Ascending aorta (tissue), 2 donors: ENCODE measurements around the gene GP2. TPM values are rescaled to one million over a fixed set of nuclear protein-coding genes. Genes with fewer than 3 reads are reported as not detected.
A peak's percentile ranks its signal among the peaks of the same experiment; 100 is the strongest.

Experiments
- DNase-seq, 2 donors: peaks; one replicate each; pipeline ENCODE4 v3.0.0-alpha.2; 2019; ENCODE audit warnings: low spot score in 2 of 2
- H3K27ac ChIP-seq, 2 donors: fragments of 200-600 bp; sonication (generic); one replicate each; pipeline ENCODE4 v1.5.1; 2016 to 2017; ENCODE audit warnings: mild to moderate bottlenecking in 1 of 2
- H3K27me3 ChIP-seq: fragments of 200-600 bp; sonication (generic); one replicate; pipeline ENCODE4 v1.5.1; 2017
- H3K36me3 ChIP-seq, 2 donors: fragments of 200-600 bp; sonication (generic); one replicate each; pipeline ENCODE4 v1.5.1; 2016
- H3K4me1 ChIP-seq, 2 donors: fragments of 200-600 bp; sonication (generic); one replicate each; pipeline ENCODE4 v1.5.1; 2016 to 2017; ENCODE audit warnings: mild to moderate bottlenecking in 1 of 2
- H3K4me3 ChIP-seq, 2 donors: fragments of 200-600 bp; sonication (generic); one replicate each; pipeline ENCODE4 v1.5.1; 2016 to 2017; ENCODE audit warnings: mild to moderate bottlenecking in 1 of 2
- H3K9me3 ChIP-seq, 2 donors: fragments of 200-600 bp; sonication (generic); one replicate each; pipeline ENCODE4 v1.5.1; 2016
- intact Hi-C: fragments of 100-400 bp; cut with DNase I; formaldehyde crosslinking; loops from one replicate; pipeline ENCODE4 v1.15.1; 2023
- total RNA-seq: library from RNA; depleted of rRNA; stranded (reverse); fragments of >200 nt; gene quantifications from one replicate; pipeline ENCODE4 v1.1.0, GENCODE V29; 2016
- TF ChIP-seq, protein P1 (sequence below), 3 experiments: fragments of 200-600 bp in 2 of 3; fragments of 450-650 bp in 1 of 3; sonication (generic) in 2 of 3; IDR thresholded peaks; one replicate each; pipeline ENCODE4 v1.5.1; 2016 to 2019; ENCODE audit warnings: antibody characterized with exemption in 3 of 3, mild to moderate bottlenecking in 1 of 3, moderate library complexity in 1 of 3

The GP2 gene
- total RNA-seq, 1 donor from 2014 or later, result 0.11 TPM

DNA sequence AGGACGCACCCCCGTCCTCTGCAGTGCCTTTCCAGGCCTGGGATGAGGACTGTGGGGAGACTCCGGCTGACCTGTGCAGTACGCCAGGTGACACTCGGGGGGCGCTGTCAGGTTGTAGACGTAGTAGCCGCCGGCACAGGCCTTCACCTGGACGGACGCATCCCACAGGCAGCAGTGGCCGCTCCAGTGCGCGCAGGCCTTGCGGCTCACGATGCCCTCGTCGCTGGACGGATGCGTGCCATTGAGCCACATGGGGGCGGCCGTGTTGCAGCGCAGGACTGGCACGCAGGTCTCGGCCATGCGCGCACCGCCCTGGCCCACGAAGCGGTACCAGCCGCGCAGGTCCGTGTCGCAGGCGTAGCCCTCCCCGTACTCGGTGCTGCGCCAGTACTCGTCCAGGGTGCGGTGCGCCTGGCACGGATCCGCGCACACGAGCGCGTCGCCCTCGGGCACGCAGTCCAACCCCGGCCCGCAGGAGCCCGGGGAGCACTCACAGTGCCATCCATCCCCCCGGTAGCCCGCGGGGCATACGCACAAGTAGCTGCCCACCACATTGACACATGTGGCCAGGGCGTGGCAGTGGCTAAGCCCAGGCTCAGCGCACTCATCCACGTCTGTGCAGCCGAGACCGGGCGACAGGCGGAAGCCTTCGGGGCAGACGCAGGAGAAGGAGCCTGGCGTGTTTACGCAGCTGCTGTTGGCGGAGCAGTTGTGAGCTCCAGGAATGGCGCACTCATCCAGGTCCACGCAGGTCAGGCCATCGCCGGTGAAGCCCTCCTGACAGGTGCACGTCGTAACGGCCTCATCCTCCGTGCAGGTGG, 21.3 kb upstream of the GP2 start:
- TF ChIP-seq, protein P1, sequence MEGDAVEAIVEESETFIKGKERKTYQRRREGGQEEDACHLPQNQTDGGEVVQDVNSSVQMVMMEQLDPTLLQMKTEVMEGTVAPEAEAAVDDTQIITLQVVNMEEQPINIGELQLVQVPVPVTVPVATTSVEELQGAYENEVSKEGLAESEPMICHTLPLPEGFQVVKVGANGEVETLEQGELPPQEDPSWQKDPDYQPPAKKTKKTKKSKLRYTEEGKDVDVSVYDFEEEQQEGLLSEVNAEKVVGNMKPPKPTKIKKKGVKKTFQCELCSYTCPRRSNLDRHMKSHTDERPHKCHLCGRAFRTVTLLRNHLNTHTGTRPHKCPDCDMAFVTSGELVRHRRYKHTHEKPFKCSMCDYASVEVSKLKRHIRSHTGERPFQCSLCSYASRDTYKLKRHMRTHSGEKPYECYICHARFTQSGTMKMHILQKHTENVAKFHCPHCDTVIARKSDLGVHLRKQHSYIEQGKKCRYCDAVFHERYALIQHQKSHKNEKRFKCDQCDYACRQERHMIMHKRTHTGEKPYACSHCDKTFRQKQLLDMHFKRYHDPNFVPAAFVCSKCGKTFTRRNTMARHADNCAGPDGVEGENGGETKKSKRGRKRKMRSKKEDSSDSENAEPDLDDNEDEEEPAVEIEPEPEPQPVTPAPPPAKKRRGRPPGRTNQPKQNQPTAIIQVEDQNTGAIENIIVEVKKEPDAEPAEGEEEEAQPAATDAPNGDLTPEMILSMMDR (IDR thresholded peaks at IDR 0.05), result peak in 1 of 3 experiments; percentile 21
- no peak for DNase-seq
- no peaks in the 10 kb centered on the region for H3K27me3 ChIP-seq
- no peak overlapping the region for H3K27ac ChIP-seq
- no peaks in the 10 kb centered on the region for H3K36me3 ChIP-seq
- H3K4me1 ChIP-seq, result no peaks in the 10 kb centered on the region
- no peaks in the 10 kb centered on the region for H3K9me3 ChIP-seq
- intact Hi-C loops, result no loop called here
- no peak overlapping the region for H3K4me3 ChIP-seq

DNA sequence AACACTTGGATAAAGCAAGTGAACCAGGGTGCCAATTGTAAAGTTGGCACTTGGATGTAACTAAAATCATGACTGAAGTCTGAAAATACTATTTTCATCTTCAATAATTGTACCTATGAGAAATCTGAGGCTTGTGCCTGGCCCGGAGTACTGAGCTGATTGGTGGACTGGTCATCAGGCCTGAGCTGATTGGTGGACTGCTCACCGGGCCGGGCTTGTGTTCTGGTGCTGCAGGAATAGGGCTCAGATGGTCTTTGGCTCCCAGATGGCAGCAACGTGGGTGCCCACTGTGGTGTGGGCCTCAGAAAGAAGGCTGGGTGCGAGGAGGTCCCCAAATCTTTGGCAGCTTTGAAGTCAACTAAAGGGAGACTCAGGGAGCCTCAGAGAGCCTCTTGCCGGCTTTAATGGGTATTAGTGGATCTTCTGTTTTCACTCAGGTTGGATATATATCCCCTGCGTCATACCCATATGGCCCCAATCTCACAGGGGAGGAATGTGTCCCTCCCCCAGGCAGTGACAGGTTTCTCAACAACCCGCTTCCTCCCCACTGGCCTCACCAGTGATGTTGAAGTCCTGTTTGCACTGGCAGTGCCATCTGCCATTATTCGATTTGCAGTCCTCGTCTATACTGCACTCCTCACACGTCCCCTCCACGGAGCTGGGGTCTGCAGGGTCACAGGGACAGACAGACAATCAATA, 20.5 kb upstream of the GP2 start:
- no peaks in the 10 kb centered on the region for H3K36me3 ChIP-seq
- no peaks in the 10 kb centered on the region for H3K27me3 ChIP-seq
- H3K9me3 ChIP-seq, result no peaks in the 10 kb centered on the region
- no peak overlapping the region for H3K4me3 ChIP-seq
- intact Hi-C loops, result no loop called here
- no peak overlapping the region for H3K27ac ChIP-seq
- TF ChIP-seq, protein P1 (IDR thresholded peaks at IDR 0.05), result no peak
- DNase-seq, result no peak
- H3K4me1 ChIP-seq, result no peaks in the 10 kb centered on the region

DNA sequence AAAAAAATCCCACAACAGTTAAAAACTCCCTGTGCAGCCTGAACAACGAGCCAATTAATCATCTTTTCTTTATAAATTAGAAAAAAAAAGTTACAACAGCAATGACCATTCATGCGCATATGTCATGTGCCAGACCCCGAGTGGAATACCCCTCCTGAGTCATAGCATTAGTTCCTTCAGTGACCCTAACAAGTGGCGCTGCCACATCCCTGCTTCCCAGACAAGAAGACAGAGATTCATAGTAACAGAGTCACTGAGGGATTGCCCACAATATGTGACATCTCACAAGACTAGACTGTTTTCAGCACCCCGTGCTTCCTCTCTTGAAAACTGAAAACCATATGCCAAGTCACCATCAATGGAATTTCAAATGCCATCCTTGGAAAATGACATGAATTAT, 17.3 kb upstream of the GP2 start:
- Histone ChIP-seq H3K27me3 (no peaks in the 10 kb centered on the region), H3K36me3 (no peaks in the 10 kb centered on the region), H3K4me3 (no peak overlapping the region), H3K4me1 (no peaks in the 10 kb centered on the region), H3K9me3 (no peaks in the 10 kb centered on the region), H3K27ac (no peak overlapping the region)
- TF ChIP-seq, protein P1 (IDR thresholded peaks at IDR 0.05), result no peak
- intact Hi-C loops, result no loop called here
- no peak for DNase-seq

DNA sequence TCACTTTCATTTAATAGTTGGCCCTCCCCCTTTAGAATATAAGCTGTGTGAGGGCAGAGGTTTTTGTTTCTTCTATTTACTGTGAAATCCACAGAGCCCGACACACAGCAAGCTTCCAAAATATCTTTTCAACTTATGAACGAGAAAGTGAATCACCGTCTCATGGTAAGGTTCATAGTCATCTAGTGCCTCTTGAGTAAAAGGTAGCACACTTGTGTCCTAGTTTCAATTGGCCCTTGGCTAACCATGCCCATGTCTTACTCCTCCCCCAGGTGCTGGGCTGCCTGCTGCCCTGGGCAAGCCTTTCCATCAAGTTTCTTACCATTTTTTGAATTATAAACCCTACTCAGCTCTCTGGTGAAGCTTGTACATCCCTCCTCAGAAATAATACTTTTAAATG, 12.4 kb upstream of the GP2 start:
- TF ChIP-seq, protein P1 (IDR thresholded peaks at IDR 0.05), result no peak

DNA sequence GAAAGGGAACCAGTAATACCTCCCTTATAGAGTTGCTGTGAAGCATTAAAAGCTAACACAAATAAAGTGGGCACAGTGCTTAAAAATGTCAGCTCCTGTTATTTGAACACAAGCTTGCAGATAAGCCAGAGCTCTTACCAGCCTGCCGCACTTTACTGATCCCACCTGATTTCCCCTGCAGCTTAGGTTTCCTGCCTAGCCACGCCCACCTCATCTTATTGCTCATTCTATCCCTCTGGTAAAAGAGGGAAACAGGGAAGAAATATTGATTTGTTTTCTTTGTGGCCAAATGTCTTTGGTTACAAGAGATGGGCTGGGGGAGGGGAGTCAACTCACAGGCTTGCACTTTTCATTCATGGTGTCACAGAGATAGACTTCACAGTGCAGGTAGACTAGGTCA, 9.6 kb upstream of the GP2 start:
- Histone ChIP-seq H3K4me3 (no peak overlapping the region), H3K4me1 (no peaks in the 10 kb centered on the region), H3K27me3 (no peaks in the 10 kb centered on the region), H3K36me3 (no peaks in the 10 kb centered on the region), H3K27ac (no peak overlapping the region), H3K9me3 (no peaks in the 10 kb centered on the region)
- intact Hi-C loops, result no loop called here
- TF ChIP-seq, protein P1 (IDR thresholded peaks at IDR 0.05), result no peak
- DNase-seq, result no peak

More for the DNA sequence above, 12.4 kb upstream of the GP2 start:
- Histone ChIP-seq H3K9me3 (no peaks in the 10 kb centered on the region), H3K4me3 (no peak overlapping the region), H3K27me3 (no peaks in the 10 kb centered on the region), H3K4me1 (no peaks in the 10 kb centered on the region), H3K36me3 (no peaks in the 10 kb centered on the region), H3K27ac (no peak overlapping the region)
- DNase-seq, result no peak
- intact Hi-C loops, result no loop called here
